HG02642 (cell line): Measurements from ENCODE around the gene BTNL9.
"Not testable (repeated sequence)": the region's sequence is repeated elsewhere in the genome, so short reads cannot be mapped to it uniquely, and the experiment has no call there.

Experiments
- ATAC-seq: cut with Tn5 transposase; IDR thresholded peaks from one replicate; pipeline ENCODE4 v1.9.1; 2021; ENCODE audit warnings: mild to moderate bottlenecking; ENCODE audit not compliant: unreplicated experiment, poor library complexity

Gene BTNL9

GRCh38 chr5:181039931-181040630 is at the start of gene BTNL9:
TSS of gene BTNL9 (plus strand) at chr5:181040266. CDS start at chr5:181045490, 5,224 bp downstream.
- no peak for ATAC-seq

GRCh38 chr5:180990882-180991242 is 49.2 kb upstream of the BTNL9 start:
- no peak for ATAC-seq

DNA sequence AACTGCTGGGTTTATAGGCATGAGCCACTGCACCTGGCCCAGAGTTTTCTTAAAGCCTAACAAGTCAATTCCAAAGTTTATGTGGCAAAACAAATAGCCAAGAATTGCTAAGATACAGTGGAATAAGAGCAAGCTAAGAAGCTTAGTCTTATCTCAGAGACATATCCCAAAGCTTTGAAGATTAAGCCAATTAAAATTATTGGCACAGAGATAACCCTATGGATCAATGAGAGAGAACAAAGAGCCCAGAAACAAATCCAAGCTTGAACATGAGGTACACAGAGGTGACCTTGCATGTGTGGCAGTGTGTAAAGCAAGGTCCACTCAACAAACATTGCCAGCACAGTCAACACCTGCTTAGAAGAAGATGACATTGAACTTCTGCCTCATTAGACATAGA is 38.1 kb upstream of the BTNL9 start:
- no peak for ATAC-seq

DNA sequence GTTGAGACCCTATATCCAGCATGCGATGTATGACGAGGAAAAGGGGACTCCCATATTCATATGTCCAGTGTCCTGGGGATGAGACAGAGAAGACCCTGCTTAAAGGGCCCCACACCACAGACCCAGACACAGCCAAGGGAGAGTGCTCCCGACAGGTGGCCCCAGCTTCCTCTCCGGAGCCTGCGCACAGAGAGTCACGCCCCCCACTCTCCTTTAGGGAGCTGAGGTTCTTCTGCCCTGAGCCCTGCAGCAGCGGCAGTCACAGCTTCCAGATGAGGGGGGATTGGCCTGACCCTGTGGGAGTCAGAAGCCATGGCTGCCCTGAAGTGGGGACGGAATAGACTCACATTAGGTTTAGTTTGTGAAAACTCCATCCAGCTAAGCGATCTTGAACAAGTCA is 34.3 kb upstream of the BTNL9 start:
- ATAC-seq: no peak

DNA sequence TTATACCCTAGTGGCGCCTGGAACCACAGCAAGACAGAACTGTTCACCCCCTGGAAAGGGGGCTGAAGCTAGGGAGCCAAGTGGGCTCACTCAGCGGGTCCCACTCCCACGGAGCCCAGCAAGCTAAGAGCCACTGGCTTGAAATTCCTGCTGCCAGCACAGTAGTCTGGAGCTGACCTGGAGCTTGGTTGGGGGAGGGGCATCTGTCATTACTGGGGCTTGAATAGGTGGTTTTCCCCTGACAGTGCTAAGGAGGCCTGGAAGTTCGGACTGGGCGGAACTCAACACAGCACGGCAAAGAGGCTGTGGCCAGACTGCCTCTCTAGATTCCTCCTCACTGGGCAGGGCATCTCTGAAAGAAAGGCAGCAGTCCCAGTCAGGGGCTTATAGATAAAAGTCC is 31.9 kb upstream of the BTNL9 start:
- ATAC-seq: no peak

DNA sequence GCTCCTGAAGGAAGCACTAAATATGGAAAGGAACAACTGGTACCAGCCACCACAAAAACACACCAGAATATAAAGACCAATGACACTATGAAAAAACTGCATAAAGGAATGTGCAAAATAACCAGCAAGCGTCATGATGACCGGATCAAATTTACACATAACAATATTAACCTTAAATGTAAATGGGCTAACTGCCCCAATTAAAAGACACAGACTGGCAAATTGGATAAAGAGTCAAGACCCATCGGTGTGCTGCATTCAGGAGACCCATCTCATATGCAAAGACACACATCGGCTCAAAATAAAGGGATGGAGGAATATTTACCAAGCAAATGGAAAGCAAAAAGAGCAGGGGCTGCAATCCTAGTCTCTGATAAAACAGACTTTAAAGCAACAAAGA is 30.0 kb upstream of the BTNL9 start:
- not testable (repeated sequence) for ATAC-seq

DNA sequence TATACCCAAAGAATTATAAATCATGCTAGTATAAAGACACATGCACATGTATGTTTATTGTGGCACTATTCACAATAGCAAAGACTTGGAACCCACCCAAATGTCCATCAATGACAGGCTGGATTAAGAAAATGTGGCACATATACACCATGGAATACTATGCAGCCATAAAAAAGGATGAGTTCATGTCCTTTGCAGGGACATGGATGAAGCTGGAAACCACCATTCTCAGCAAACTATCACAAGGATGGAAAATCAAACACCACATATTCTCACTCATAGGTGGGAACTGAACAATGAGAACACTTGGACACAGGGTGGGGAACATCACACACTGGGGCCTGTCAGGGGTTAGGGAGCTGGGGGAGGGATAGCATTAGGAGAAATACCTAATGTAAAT is 25.4 kb upstream of the BTNL9 start:
- ATAC-seq: not testable (repeated sequence)

GRCh38 chr5:181017448-181017847 is 22.6 kb upstream of the BTNL9 start:
- not testable (repeated sequence) for ATAC-seq

GRCh38 chr5:181020688-181021087 is 19.4 kb upstream of the BTNL9 start:
- no peak for ATAC-seq

DNA sequence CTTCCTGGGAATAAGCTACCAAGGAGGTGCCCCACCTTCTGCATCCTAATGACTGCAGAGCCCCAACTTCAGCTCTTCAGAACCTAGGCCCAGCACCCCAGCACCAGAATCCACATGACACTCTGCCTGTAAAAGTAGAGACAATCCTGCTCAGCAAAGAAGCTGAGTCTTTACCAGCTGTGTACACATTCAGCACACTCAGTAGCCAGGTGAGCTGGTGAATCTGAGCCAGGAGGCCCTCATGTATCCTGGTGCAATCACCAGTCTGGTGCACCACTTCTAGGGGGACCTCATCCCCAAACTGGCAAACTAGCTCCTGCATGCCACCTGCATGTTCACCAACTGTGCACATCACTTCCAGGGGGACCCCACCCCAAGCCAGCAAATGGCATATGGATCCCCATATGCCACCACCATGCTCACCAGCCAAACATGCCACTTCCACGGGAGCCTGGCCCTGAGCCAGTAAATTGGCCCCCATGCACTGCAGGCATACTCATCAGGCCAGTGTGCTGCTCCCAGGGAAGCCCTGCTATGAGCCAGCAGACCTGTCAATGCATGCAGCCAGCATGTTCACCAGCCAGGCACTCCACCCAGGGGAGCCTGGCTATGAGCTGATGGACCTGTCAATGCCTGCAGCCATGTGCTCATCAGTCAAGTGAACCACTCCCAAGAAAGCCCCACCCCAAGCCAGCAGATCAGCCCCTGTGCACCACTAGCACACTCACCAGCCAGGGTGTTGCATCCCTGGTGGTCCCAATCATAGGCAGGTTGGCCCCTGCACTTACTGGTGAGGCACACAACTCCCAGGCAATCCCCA is 15.6 kb upstream of the BTNL9 start:
- no peak for ATAC-seq

DNA sequence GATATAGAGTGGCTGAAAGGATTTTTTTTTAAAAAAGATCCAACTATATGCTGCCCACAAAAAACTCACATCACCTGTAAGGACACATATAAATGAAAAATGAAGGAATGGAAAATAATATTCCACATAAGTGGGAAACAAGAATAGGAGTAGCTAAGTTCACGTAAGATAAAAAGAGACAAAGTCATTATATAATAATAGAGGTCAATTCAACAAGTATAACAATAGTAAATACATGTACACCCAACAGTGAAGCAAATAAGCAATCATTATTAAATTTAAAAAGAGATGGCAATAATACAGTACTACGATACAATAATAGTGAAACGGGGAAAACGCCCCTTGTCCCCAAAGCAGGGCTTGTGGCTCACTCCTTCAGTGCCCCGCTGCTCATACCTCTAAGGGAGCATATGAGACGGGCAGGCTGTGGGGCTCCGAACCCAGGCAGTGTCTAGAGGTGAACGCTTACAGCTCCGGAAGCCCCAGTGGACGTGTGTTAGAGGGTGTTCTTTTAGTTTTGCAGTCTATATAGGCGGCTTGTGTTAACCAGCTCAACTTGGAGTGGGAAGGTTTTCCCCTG is 12.5 kb upstream of the BTNL9 start:
- ATAC-seq: no peak

DNA sequence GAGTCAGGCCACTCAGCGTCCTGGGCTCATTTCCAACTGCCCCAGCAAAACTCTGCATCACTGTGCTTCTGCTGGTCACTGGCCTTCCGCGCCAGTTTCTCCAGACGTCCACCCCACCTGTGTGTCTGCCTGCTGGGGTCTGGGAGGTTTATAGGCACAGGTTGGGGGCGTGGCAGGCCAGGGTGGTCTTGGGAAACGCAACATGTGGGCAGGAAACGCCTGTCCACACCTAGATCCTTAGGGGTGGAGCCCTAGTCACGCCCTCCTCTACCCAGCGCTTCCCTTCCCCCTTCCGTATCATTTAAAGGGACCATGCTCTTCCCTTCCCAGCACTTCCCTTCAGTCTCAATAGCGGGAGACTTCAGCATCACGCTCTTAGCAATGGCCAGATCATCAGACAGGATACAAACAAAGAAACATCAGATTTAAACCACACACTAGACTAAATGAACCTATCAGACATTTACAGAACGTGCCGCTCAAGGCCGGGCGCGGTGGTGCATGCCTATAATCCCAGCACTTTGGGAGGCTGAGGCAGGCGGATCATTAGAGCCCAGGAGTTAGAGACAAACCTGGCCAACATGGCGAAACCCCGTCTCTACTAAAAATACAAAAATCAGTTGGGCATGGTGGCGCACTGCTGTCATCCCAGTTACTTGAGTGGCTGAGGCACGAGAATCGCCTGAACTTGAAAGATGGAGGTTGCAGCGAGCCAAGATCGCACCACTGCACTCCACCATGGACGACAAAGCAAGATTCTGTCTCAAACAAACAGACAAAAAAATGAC is 11.8 kb upstream of the BTNL9 start:
- no peak for ATAC-seq

DNA sequence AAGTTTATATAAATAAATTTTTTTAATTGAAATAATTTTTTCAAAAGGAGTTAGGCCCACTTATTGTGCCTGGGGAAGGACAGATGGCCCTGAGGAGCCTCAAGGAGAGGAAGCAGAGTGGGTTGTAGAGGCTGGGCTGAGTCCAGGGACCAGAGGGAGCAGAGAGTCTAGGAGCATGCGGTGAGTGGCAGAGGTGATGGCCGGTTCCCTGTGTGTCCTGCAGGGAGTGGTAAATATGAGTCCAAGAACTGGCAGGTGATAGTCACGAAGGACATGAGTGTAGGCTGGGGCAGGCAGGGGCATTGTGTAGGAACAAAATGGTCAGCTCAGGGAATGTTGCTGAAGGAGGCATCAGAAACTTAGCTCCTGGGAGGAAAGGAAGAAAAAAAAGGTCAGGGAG is 8.3 kb upstream of the BTNL9 start:
- no peak for ATAC-seq

DNA sequence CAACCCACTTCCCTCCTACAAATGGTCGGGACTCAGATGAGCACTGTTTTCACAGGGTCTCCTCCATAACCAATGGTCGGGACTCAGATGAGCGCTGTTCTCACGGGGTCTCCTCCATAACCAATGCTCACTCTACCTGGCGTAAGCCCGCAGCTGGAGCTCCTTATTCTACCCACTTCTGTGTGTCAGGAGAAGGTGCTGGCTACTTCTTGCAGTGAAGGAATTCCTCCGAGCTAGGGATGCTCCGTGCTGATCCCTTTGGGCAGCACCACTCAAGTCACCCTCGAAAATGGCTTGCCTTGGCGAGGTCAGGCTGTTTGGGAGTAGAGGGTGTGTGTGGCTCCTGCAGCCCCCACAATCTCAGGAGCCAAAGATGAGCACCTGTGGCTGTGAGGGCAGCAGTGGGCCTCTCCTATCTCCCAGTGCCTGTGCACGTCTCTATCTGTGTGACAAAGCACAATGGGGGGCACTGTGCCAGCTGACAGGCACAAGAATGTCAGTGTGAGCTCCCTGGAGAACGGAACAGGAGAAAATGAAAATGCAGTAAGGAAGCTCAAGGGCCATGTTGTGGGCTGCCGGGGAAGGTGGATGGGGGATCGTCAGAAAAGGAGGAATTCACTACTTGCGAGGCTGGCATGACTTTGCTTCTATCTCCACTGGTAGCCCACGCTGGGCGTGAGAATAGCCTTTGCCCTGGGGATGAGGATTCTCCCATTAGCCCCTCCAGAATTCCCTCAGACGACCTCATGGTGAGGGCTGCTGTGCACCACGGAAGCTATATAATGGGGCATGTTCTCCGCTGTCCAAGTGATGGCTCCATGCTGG is 3.9 kb upstream of the BTNL9 start:
- no peak for ATAC-seq

DNA sequence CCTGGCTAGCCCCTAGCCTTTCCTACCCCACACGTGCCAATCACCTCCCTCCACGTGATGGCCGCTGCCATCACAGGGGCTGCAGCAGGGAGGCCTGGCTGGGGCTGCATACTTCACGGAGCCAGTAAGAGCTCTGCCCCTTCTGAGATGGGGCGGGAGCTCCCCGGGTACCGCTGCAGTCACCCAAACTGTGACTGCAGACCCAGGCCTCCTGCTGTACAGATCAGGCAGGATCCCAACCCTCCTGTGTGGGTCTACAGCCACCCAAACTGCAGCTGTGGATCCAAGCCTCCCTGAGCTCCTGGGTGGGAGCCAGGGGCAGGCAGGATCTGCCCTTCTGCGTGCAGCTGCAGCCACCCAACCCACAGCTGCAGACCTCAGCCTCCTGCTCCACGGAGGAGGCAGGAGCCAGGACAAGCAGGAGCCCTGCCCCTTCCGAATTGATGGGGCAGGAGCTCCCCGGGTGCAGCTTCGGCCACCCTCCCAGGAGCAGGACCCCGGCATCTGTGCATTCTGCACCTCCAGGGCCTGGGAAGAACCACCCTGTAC is 3.2 kb upstream of the BTNL9 start:
- ATAC-seq: no peak

DNA sequence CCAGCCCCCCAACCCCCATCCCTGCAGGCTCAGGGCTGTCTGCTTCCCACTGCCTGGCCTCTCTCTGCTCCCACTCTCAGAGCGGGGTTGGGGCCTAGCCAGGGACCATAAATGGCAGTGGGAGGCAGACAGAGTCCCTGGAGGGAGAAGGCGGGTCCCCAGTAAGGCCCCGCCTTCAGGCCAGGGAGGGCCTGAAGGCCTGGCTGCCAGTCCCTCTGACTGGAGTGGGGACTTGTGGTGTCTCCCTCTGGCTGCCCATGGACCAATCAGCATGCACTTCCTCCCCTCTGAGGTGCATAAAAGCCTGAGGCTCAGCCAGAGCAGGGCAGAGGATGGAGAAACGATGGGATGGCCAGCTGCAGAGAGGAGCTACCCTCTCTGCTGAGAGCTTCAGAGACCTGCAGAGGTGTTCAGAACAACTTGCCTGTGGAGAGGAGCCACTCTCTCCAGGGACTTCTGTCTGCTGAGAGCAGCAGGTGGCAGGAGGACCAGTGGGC is 2.7 kb upstream of the BTNL9 start:
- no peak for ATAC-seq

GRCh38 chr5:181039471-181039870 is 595 bp upstream of the BTNL9 start:
- no peak for ATAC-seq

DNA sequence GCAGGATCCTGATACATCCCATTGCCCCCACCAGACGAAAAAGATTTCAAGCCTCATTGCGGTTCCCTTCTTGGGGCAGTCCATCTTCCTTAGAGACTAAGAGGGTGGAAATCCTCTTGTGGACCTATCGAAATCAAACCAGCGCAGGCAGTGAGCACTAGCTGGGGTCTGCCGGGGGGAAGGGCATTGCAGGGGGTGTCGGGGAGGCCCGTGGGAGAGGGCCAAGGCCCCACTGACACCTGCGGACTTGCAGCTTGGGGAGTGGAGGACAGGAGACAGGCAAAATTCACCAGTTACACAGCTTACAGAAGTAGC is 522 bp downstream of the BTNL9 start:
- no peak for ATAC-seq

GRCh38 chr5:181041043-181041442 is 977 bp downstream of the BTNL9 start:
- no peak for ATAC-seq
